GM12878 (cell line): ENCODE measurements around the gene COL11A2. TPM values are rescaled to one million over a fixed set of nuclear protein-coding genes. Genes with fewer than 3 reads are reported as not detected.

Experiments
- ATAC-seq: fragments of 200-7000 bp; cut with Tn5 transposase; 3 replicates; pipeline ENCODE4 v1.9.1; 2020; ENCODE audit warnings: mild to moderate bottlenecking, moderate library complexity
- BruUV-seq: library from RNA; stranded (reverse); fragments of 400-500 nt; replicated peaks from 2 replicates; lab custom pipeline; 2021; lab: Mats Ljungman, UMichigan
- CTCF ChIA-PET: fragments of 300-600 bp; sonication (Branson Sonifier 250); formaldehyde crosslinking; extraction: SDS; loops from one replicate; lab custom pipeline; 2021; ENCODE audit warnings: inconsistent platforms; lab: Yijun Ruan, JAX
- POLR2A ChIA-PET: fragments of 350-600 bp; formaldehyde crosslinking; extraction: SDS; loops from one replicate; lab custom pipeline; 2021; ENCODE audit warnings: inconsistent platforms; lab: Charles Lee
- RAD21 ChIA-PET: fragments of 300-600 bp; sonication (Branson Sonifier 250); formaldehyde crosslinking; loops from one replicate; lab custom pipeline; 2023; ENCODE audit warnings: antibody characterized with exemption; ENCODE audit not compliant: unreplicated experiment; lab: Charles Lee
- SMC1A ChIA-PET: fragments of 300-600 bp; sonication (Branson Sonifier 250); formaldehyde crosslinking; loops from one replicate; lab custom pipeline; 2023; ENCODE audit not compliant: unreplicated experiment, uncharacterized antibody; lab: Charles Lee
- DNase-seq: peaks from one replicate; pipeline ENCODE4 v3.0.0-alpha.2; 2011; ENCODE audit warnings: low read depth, low spot score
- FAIRE-seq: peaks from 3 replicates; lab custom pipeline; 2011; peaks lifted over from hg19 to GRCh38; lab: Jason Lieb, UNC
- H2AFZ ChIP-seq: 2 replicates; pipeline ENCODE4 v1.6.0; 2011; ENCODE audit warnings: low read depth, low read length, control low read depth; ENCODE audit not compliant: control insufficient read depth
- H3K27ac ChIP-seq: 2 replicates; pipeline ENCODE4 v1.5.1; 2011; ENCODE audit warnings: control low read depth; ENCODE audit not compliant: control insufficient read depth, insufficient read depth
- H3K27me3 ChIP-seq, 2 experiments: replicated peaks in 1 of 2; 2 replicates each; pipeline versions ENCODE4 v1.6.0 to v1.6.1; 2011; ENCODE audit warnings: low read length in 1 of 2; ENCODE audit not compliant: control insufficient read depth in 2 of 2, insufficient read depth in 2 of 2
- H3K36me3 ChIP-seq, 2 experiments: 2 replicates each; pipeline ENCODE4 v1.5.1; 2011; ENCODE audit warnings: low read length in 1 of 2; ENCODE audit not compliant: control insufficient read depth in 2 of 2, insufficient read depth in 2 of 2
- H3K4me1 ChIP-seq: 2 replicates; pipeline ENCODE4 v1.6.1; 2011; ENCODE audit warnings: mild to moderate bottlenecking, low read length, moderate library complexity, mixed read lengths; ENCODE audit not compliant: control insufficient read depth, insufficient read depth
- H3K4me2 ChIP-seq: 2 replicates; pipeline ENCODE4 v1.6.0; 2011; ENCODE audit warnings: control low read depth; ENCODE audit not compliant: control insufficient read depth, insufficient read depth
- H3K4me3 ChIP-seq: fragments of 200-600 bp; sonication (generic); 2 replicates; pipeline ENCODE4 v1.5.1; 2016
- H3K79me2 ChIP-seq: 2 replicates; pipeline ENCODE4 v1.6.0; 2011; ENCODE audit warnings: low read length; ENCODE audit not compliant: control insufficient read depth, insufficient read depth
- H3K9ac ChIP-seq: 2 replicates; pipeline ENCODE4 v1.8.0; 2011; ENCODE audit warnings: low read length, control low read depth, mixed read lengths; ENCODE audit not compliant: control insufficient read depth, insufficient read depth
- H3K9me3 ChIP-seq: replicated peaks from 3 replicates; pipeline ENCODE4 v1.5.1; 2011; ENCODE audit warnings: mild to moderate bottlenecking, low read length; ENCODE audit not compliant: control insufficient read depth, insufficient read depth
- H4K20me1 ChIP-seq: 2 replicates; pipeline ENCODE4 v1.6.0; 2011; ENCODE audit not compliant: control insufficient read depth, insufficient read depth
- BHLHE40 ChIP-seq, 2 experiments: fragments of 450-650 bp in 1 of 2; IDR thresholded peaks; 2 replicates each; pipeline ENCODE4 v1.6.1; 2011 to 2017; ENCODE audit warnings: low read depth in 2 of 2, borderline replicate concordance in 1 of 2, improper control_type of control experiment in 1 of 2, low read length in 1 of 2, mild to moderate bottlenecking in 1 of 2
- E4F1 ChIP-seq: fragments of 450-650 bp; IDR thresholded peaks from 2 replicates; pipeline ENCODE4 v1.6.1; 2018; ENCODE audit warnings: borderline replicate concordance, mild to moderate bottlenecking; ENCODE audit not compliant: partially characterized antibody
- LARP7 ChIP-seq: fragments of 450-650 bp; IDR thresholded peaks from 2 replicates; pipeline ENCODE4 v1.6.1; 2017; ENCODE audit warnings: mild to moderate bottlenecking
- MEF2B ChIP-seq: fragments of 450-650 bp; IDR thresholded peaks from 2 replicates; pipeline ENCODE4 v1.6.1; 2018; ENCODE audit warnings: mild to moderate bottlenecking, moderate library complexity; ENCODE audit not compliant: partially characterized antibody, poor library complexity, severe bottlenecking
- MLLT1 ChIP-seq: fragments of 450-650 bp; IDR thresholded peaks from 2 replicates; pipeline ENCODE4 v1.6.1; 2016; ENCODE audit warnings: mild to moderate bottlenecking
- MXI1 ChIP-seq: fragments of 150-350 bp; IDR thresholded peaks from 2 replicates; pipeline ENCODE4 v1.6.1; 2011; ENCODE audit warnings: low read depth, mild to moderate bottlenecking, inconsistent platforms, low read length, improper control_type of control experiment
- NKRF ChIP-seq: fragments of 450-650 bp; conservative IDR thresholded peaks from 2 replicates; pipeline ENCODE4 v1.6.1; 2017; ENCODE audit warnings: mild to moderate bottlenecking, moderate library complexity
- NR2F1 ChIP-seq: fragments of 450-650 bp; conservative IDR thresholded peaks from 2 replicates; pipeline ENCODE4 v1.6.1; 2017; ENCODE audit warnings: mild to moderate bottlenecking
- PBX3 ChIP-seq: IDR thresholded peaks from 2 replicates; pipeline ENCODE4 v1.6.1; 2011; ENCODE audit warnings: mild to moderate bottlenecking, low read depth, low read length, moderate library complexity; ENCODE audit not compliant: insufficient replicate concordance
- PKNOX1 ChIP-seq: fragments of 450-650 bp; IDR thresholded peaks from 2 replicates; pipeline ENCODE4 v1.6.1; 2016; ENCODE audit warnings: mild to moderate bottlenecking
- POU2F2 ChIP-seq: IDR thresholded peaks from 3 replicates; pipeline ENCODE4 v1.6.1; 2011; ENCODE audit warnings: low read depth, mild to moderate bottlenecking, low read length, borderline replicate concordance
- RUNX3 ChIP-seq: IDR thresholded peaks from 2 replicates; pipeline ENCODE4 v1.6.1; 2012; ENCODE audit warnings: low read length, inconsistent platforms
- WGBS: methylation state at CpG from one replicate; pipeline ENCODE4 v1.1.6; 2016; ENCODE audit warnings: low lambda C conversion rate; ENCODE audit not compliant: insufficient replicate concordance, insufficient coverage; ENCODE audit errors: missing lambda C conversion rate; 5-methylcytosine and 5-hydroxymethylcytosine counted together
- in situ Hi-C: fragments of 300-500 bp; cut with MboI; formaldehyde crosslinking; loops from 9 replicates; pipeline ENCODE4 v1.14.3; 2018; ENCODE audit warnings: mixed read lengths
- intact Hi-C: fragments of 100-400 bp; cut with micrococcal nuclease; formaldehyde crosslinking; loops from one replicate; pipeline ENCODE4 v1.14.2; 2022; ENCODE audit not compliant: unreplicated experiment
- polyA plus RNA-seq, 11 experiments: library from polyadenylated mRNA; depleted of rRNA in 4 of 11; unstranded in 6 of 11; stranded (reverse) in 5 of 11; fragments of >200 nt; fragmentation: Nextera tagmentation in 4 of 11; fragmentation: Illumina TruSeq in 1 of 11; extraction: Ambion mirVana in 4 of 11; extraction: Trizol in 1 of 11; gene quantifications; 1 replicate in 1 of 11; 2 replicates in 10 of 11; pipeline versions ENCODE4 v1.2.1 to v1.2.3, GENCODE V29; 2011 to 2016; ENCODE audit warnings: inconsistent platforms in 2 of 11, missing spikeins in 2 of 11, low read depth in 1 of 11
- total RNA-seq, 4 experiments: library from RNA; depleted of rRNA in 3 of 4; stranded (reverse); fragments of >200 nt in 3 of 4; fragmentation: Illumina TruSeq in 1 of 4; extraction: Trizol in 1 of 4; gene quantifications; 2 replicates each; pipeline versions ENCODE4 v1.2.1 to v1.2.3, GENCODE V29; 2013 to 2021

Gene COL11A2
- total and polyA plus RNA-seq, 10 of the 15 experiments (the other 5 are each of a cell fraction or from before 2014, with no cell fraction given) = 0.03 to 0.83 (median 0.22) TPM; not detected in 1

GRCh38 chr6:33117811-33118277, 74.4 kb downstream of the COL11A2 start:
- WGBS = 7% methylated on average over 9 of the region's 9 CpGs
- ChIA-PET SMC1A (interaction anchor here (0.7 to 8.9 kb wide), 7 partner anchors 11 to 131 kb away, joined by 3 to 139 read pairs (median 4); partner anchors contain the start of genes HLA-DOA and HLA-DPA1), RAD21 (interaction anchor here (0.8 to 4.2 kb wide), 5 partner anchors 9 to 103 kb away, joined by 3 to 19 read pairs (median 3); no protein-coding TSS in a partner anchor), CTCF (interaction anchor here (0.6 to 8.9 kb wide), 21 partner anchors 9 to 217 kb away, joined by 3 to 184 read pairs (median 4); partner anchors contain the start of gene HLA-DPB1), POLR2A (interaction anchor here (1.1 to 1.4 kb wide), 2 partner anchors 88 to 125 kb away, joined by 3 read pairs; no protein-coding TSS in a partner anchor)
- H3K4me2 ChIP-seq = peak overlapping the region; percentile 49
- H3K4me1 ChIP-seq = peaks cover 44% of the 10 kb centered on the region
- no peaks in the 10 kb centered on the region for H3K36me3 ChIP-seq
- DNase-seq (no peak), FAIRE-seq (no peak), ATAC-seq (peak; percentile 10; the same call in 1 of the 3 replicates)
- H3K79me2 ChIP-seq = no peaks in the 10 kb centered on the region
- no peaks in the 10 kb centered on the region for H4K20me1 ChIP-seq
- H3K4me3 ChIP-seq = no peak overlapping the region
- peaks cover 0 to 2% of the 10 kb centered on the region in 2 experiments; a peak in 2 of 4 replicates for H3K27me3 ChIP-seq
- no peaks in the 10 kb centered on the region; the same call in 2 of the 3 replicates for H3K9me3 ChIP-seq
- no peak overlapping the region for H3K9ac ChIP-seq
- 0 out of 2 replicates have a peak overlapping the region, but pooled peaks have one; percentile 17 for H2AFZ ChIP-seq
- H3K27ac ChIP-seq = no peak overlapping the region
- in situ Hi-C loops = loop anchor here (5.0 kb wide), 1 partner anchor 129 kb away; no protein-coding TSS in a partner anchor
- intact Hi-C loops = no loop called here
- no TSS peak for BruUV-seq
- TF ChIP-seq MXI1 = no peak
- peak; percentile 59 for TF ChIP-seq PBX3
- TF ChIP-seq NKRF = no peak
- peak; percentile 39; the same call in 1 of the 3 replicates for TF ChIP-seq POU2F2
- peak; percentile 85 for TF ChIP-seq MLLT1
- TF ChIP-seq RUNX3 = peak; percentile 85
- no peak for TF ChIP-seq LARP7
- TF ChIP-seq PKNOX1 = peak; percentile 64
- no peak for TF ChIP-seq E4F1
- TF ChIP-seq MEF2B = peak; percentile 66
- TF ChIP-seq NR2F1 = no peak
- TF ChIP-seq BHLHE40 (IDR thresholded peaks at IDR 0.05; ENCODE audit: borderline replicate concordance in 1 of 2, low read depth in 2 of 2, low read length in 1 of 2) = peak; percentile 11 to 42; a peak in 1 of 4 replicates
